ENCODE data around the gene RNF26.

The RNF26 gene

GRCh38 chr11:119363081-119363850, 28.9 kb downstream of the RNF26 start:
- Histone ChIP-seq H3K9ac (ENCODE audit: low read length) (peak overlapping the region; percentile 62; the same call in 1 of the 2 replicates), H3K9me3 (ENCODE audit: low read length) (no peaks in the 10 kb centered on the region), H3K79me2 (ENCODE audit: insufficient read depth, low read length) (no peaks in the 10 kb centered on the region), H3K4me2 (ENCODE audit: low read length) (peak overlapping the region; percentile 59), H3K4me3 (ENCODE audit: low read depth, low read length, poor library complexity, severe bottlenecking) (no peak overlapping the region), H3K4me1 (ENCODE audit: insufficient read depth, low read length, severe bottlenecking) (peaks cover 93% of the 10 kb centered on the region), H3K27ac (ENCODE audit: low read depth, low read length, poor library complexity, severe bottlenecking) (peak overlapping the region; percentile 98), H3K36me3 (ENCODE audit: insufficient read depth, low read length) (no peaks in the 10 kb centered on the region), H4K20me1 (ENCODE audit: insufficient read depth, low read length) (no peaks in the 10 kb centered on the region), H3F3A (ENCODE audit: insufficient read depth, low read length) (no peaks in the 10 kb centered on the region), H3K27me3 (ENCODE audit: insufficient read depth, low read length) (no peaks in the 10 kb centered on the region), H2AFZ (ENCODE audit: low read length) (no peak overlapping the region), H3K9me2 (ENCODE audit: low read depth, low read length) (no peaks in the 10 kb centered on the region)
- TF ChIP-seq EZH2 (IDR thresholded peaks at IDR 0.05; ENCODE audit: borderline replicate concordance, low read length) = no peak
- TF ChIP-seq CTCF (IDR thresholded peaks at IDR 0.05; ENCODE audit: low read length) = no peak

- H4K20me1 ChIP-seq (ENCODE audit: insufficient read depth, low read length) = no peaks in the 10 kb centered on the region
- H3K9me2 ChIP-seq (ENCODE audit: low read depth, low read length) = no peaks in the 10 kb centered on the region
- H2AFZ ChIP-seq (ENCODE audit: low read length) = no peak overlapping the region
- H3K4me2 ChIP-seq (ENCODE audit: low read length) = no peak overlapping the region
- no peaks in the 10 kb centered on the region for H3K36me3 ChIP-seq (ENCODE audit: insufficient read depth, low read length)
- no peaks in the 10 kb centered on the region for H3K79me2 ChIP-seq (ENCODE audit: insufficient read depth, low read length)
- TF ChIP-seq EZH2 (IDR thresholded peaks at IDR 0.05; ENCODE audit: borderline replicate concordance, low read length) (no peak), CTCF (IDR thresholded peaks at IDR 0.05; ENCODE audit: low read length) (no peak)
- H3K9me3 ChIP-seq (ENCODE audit: low read length) = no peaks in the 10 kb centered on the region
- H3K9ac ChIP-seq (ENCODE audit: low read length) = no peak overlapping the region
- H3K4me3 ChIP-seq (ENCODE audit: low read depth, low read length, poor library complexity, severe bottlenecking) = no peak overlapping the region
- no peaks in the 10 kb centered on the region for H3F3A ChIP-seq (ENCODE audit: insufficient read depth, low read length)
- peak overlapping the region; percentile 94 for H3K27ac ChIP-seq (ENCODE audit: low read depth, low read length, poor library complexity, severe bottlenecking)
- H3K4me1 ChIP-seq (ENCODE audit: insufficient read depth, low read length, severe bottlenecking) = peaks cover 93% of the 10 kb centered on the region
- no peaks in the 10 kb centered on the region for H3K27me3 ChIP-seq (ENCODE audit: insufficient read depth, low read length)
These were observed 29.7 kb downstream of the RNF26 start for GRCh38 chr11:119363851-119364590.

- TF ChIP-seq CTCF (IDR thresholded peaks at IDR 0.05; ENCODE audit: low read length) (no peak), EZH2 (IDR thresholded peaks at IDR 0.05; ENCODE audit: borderline replicate concordance, low read length) (no peak)
- H3K4me1 ChIP-seq (ENCODE audit: insufficient read depth, low read length, severe bottlenecking) = peaks cover 93% of the 10 kb centered on the region
- no peaks in the 10 kb centered on the region for H3K9me2 ChIP-seq (ENCODE audit: low read depth, low read length)
- H3K79me2 ChIP-seq (ENCODE audit: insufficient read depth, low read length) = no peaks in the 10 kb centered on the region
- no peaks in the 10 kb centered on the region for H3K9me3 ChIP-seq (ENCODE audit: low read length)
- no peaks in the 10 kb centered on the region for H3K36me3 ChIP-seq (ENCODE audit: insufficient read depth, low read length)
- no peak overlapping the region for H2AFZ ChIP-seq (ENCODE audit: low read length)
- peak overlapping the region; percentile 94 for H3K27ac ChIP-seq (ENCODE audit: low read depth, low read length, poor library complexity, severe bottlenecking)
- H4K20me1 ChIP-seq (ENCODE audit: insufficient read depth, low read length) = no peaks in the 10 kb centered on the region
- no peak overlapping the region; the same call in 1 of the 2 replicates for H3K9ac ChIP-seq (ENCODE audit: low read length)
- no peak overlapping the region for H3K4me3 ChIP-seq (ENCODE audit: low read depth, low read length, poor library complexity, severe bottlenecking)
- no peaks in the 10 kb centered on the region for H3F3A ChIP-seq (ENCODE audit: insufficient read depth, low read length)
- H3K4me2 ChIP-seq (ENCODE audit: low read length) = peak overlapping the region; percentile 8; the same call in 1 of the 2 replicates
- no peaks in the 10 kb centered on the region for H3K27me3 ChIP-seq (ENCODE audit: insufficient read depth, low read length)
These were observed 30.8 kb downstream of the RNF26 start for GRCh38 chr11:119365071-119365591.

All from OCI-LY1 (cell line).